Skin of body (tissue), 3 donors: ENCODE data around the gene EDN2. TPM values are rescaled to one million over a fixed set of nuclear protein-coding genes. Genes with fewer than 3 reads are reported as not detected.

Experiments used
- DNase-seq: peaks from one replicate; lab custom pipeline; 2025; lab: John Stamatoyannopoulos, UW
- small RNA-seq: library from RNA; depleted of rRNA; stranded (forward); fragments of <200 nt; gene quantifications from one replicate; pipeline ENCODE3, GENCODE V24; 2014; ENCODE audit warnings: low replicate concordance
- total RNA-seq: library from RNA; depleted of rRNA; stranded (reverse); fragments of >200 nt; gene quantifications from one replicate; pipeline ENCODE4 v1.2.3, GENCODE V29; 2014

EDN2 gene
- total RNA-seq, 1 donor from 2014 or later = 11.7 TPM

- DNase-seq = no peak
These were observed 45.8 kb downstream of the EDN2 start for GRCh38 chr1:41438711-41439110.

- no peak for DNase-seq
These were observed 47.5 kb downstream of the EDN2 start for GRCh38 chr1:41437011-41437355.

GRCh38 chr1:41436281-41437010 is 48.0 kb downstream of the EDN2 start:
- no peak for DNase-seq

DNA sequence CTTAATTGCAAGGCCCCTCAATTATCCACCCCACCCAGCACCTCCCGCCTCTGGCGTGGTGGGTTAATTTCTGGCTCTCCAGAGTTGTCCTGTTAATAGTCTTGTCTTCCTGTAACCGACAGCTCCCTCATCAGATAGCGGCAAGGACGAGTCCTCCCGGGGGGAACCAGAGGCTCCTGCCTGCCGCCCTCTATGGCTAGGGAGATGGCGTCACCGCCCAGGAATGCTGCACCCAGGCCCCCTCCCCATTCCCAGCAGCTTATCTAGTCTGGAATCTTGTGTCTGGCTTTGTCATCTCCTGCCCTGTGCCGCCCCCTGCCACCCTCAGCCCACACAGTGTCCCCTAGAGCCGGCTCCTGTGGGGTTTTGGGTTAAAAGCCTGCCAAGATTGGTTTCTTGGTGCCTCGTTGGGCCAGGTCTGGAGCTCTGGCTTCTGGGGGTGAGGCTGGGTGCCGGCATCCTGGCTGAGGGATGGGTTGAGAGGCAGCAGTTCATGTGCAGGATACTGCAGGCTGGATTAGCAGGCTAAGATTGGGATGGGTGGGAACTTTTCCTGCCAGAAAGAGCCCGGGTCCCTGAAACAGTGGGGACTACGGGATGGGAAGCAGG is 48.8 kb downstream of the EDN2 start:
- DNase-seq = no peak

DNA sequence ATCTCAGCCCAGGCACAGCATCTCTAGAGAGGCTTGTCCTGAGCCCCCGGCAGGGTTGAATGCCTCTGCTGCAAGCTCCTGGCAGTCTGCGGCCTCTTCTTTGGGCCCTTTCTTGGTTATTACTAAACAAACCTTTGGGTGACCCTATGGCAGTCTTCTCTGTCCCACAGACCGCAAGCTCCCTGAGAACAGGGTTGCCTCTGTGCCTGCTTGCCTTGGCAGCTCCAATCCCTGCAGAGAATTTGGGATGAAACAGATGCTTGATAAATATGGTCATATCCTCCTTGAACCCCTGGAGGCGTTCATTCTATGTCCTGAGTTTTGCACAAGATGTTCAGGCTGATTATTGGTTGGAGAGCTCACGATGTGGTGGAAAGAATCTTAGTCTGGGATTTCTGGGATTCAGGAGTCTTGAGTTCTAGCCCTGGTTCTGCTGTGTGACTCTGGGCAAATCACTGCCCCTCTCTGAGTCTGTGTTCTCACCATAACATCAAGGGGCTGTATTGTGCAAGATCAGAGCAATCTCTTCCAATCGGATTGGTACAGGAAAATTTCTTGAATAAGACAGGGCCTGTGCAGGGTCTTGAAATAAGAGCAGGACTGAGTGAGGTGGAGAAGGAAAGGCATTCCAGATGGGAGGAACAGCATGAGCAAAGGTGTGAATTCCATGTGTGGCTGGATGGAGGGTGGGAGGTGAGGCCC is 49.6 kb downstream of the EDN2 start:
- DNase-seq = no peak

- DNase-seq = no peak
These were observed 50.2 kb downstream of the EDN2 start for GRCh38 chr1:41434306-41434705.

- no peak for DNase-seq
These were observed 51.0 kb downstream of the EDN2 start for GRCh38 chr1:41433501-41433900.

- DNase-seq = peak; percentile 40
These were observed 51.8 kb downstream of the EDN2 start for GRCh38 chr1:41432481-41433280.

DNA sequence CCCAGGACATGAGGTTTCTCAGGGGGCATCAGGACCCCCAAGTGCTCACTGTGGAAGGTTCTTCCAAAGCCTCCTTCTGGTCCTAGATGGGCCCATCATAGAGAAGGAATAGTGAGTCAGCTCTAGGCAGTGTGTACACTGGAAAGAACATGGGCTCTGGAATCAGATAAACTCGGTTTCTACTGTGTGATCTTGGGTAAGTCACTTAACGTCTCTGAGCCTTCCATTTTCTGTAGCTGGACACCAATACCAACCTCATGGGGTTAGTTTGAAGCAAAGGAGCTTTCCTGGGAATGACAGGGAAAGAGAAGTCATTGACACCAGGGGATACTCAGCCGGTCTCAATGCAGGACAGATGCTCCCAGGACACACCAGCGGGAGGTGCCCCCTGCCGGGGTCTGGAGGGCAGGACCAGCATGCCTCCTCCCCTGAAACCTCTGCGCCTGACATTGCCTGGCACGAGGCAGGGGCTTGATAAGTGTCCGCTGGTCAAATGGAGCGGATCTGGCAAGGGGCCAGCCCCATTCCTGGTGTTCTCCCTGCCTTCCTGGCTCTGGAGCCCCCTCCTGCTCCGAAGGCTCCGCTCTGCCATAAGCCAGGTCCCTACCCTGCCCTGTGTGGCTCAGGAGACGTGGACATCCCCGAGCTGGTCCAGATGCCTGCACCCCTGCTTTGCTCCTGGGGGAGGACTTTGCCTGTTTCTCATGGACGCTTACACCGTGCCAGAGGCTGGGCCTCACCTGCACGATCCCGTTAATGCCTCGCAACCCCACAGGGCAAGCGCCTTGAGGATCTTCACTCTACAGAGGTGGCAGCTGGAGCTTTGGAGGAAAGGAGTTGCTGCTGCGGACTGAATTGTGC is 52.8 kb downstream of the EDN2 start:
- DNase-seq = no peak

DNA sequence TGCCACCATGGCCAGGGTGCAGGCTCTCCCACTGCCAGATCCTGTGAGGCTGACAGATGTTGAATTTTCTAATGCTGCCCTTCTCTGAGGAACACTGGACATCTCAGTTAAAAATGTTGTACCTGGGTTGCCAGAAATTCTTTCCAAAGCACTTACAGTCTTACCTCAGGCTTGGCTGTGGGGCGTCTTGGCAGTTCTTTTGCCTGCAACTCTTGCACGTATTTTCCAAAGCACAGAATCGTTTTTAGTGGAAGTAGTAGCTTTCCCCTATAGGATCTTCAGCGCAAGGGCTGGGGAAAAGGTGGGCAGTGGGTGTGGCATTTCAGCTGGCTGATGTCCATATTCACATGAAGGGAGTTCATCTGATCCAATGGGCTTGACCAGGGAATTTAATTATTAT is 53.9 kb downstream of the EDN2 start:
- DNase-seq = peak; percentile 14

DNA sequence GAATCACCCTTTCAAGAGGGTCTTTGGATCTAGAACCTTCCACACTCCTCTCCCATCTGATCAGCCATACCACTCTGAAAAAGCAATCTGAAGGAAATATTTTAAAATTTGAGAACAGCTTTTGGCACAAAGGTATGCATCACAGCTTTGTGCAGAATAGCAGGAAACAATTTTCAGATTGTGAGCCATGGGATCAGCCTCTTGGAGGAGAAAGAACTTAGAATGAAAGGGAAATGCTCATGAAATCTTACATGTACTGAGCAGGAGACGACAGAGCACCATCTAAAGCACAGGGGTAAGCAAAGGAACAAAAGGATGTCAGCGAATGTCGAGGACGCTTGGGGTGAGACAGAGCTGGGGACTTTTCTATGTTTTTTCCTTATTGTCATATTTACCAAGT is 54.4 kb downstream of the EDN2 start:
- DNase-seq = no peak

GRCh38 chr1:41429641-41430035 is 54.8 kb downstream of the EDN2 start:
- DNase-seq = no peak

Small RNA genes lying within 50 kb of the gene (small RNA-seq; reads per million reads assigned to genes)
- gene RNA5SP45 = not detected

Other genes with a start within 250 kb of the EDN2 start
- 29.3 TPM for gene SCMH1, start 242.4 kb downstream of the EDN2 start, total RNA-seq
- gene FOXO6, start 123.2 kb downstream of the EDN2 start, total RNA-seq = 4.1 TPM